Right atrium auricular region (tissue), 2 donors: ENCODE measurements around the gene ZP2. TPM values are rescaled to one million over a fixed set of nuclear protein-coding genes. Genes with fewer than 3 reads are reported as not detected.
"Not testable (repeated sequence)": the region's sequence is repeated elsewhere in the genome, so short reads cannot be mapped to it uniquely, and the experiment has no call there.

Experiments used
- DNase-seq: peaks from one replicate; pipeline ENCODE4 v3.0.0-alpha.2; 2019; ENCODE audit warnings: low spot score
- H3K27ac ChIP-seq, 2 donors: fragments of 200-600 bp; sonication (generic); 1 replicate in 1 of 2; 2 replicates in 1 of 2; pipeline ENCODE4 v1.5.1; 2016 to 2019
- H3K27me3 ChIP-seq, 2 donors: fragments of 200-600 bp; sonication (generic); one replicate each; pipeline versions ENCODE4 v1.5.1 to v1.6.0; 2017 to 2019
- H3K36me3 ChIP-seq: fragments of 200-600 bp; sonication (generic); one replicate; pipeline ENCODE4 v1.5.1; 2016
- H3K4me1 ChIP-seq, 2 donors: fragments of 200-600 bp; sonication (generic); one replicate each; pipeline versions ENCODE4 v1.5.1 to v1.6.0; 2017 to 2019
- H3K4me3 ChIP-seq, 2 donors: fragments of 200-600 bp; sonication (generic); 1 replicate in 1 of 2; 2 replicates in 1 of 2; pipeline ENCODE4 v1.5.1; 2017 to 2019; ENCODE audit warnings: mild to moderate bottlenecking in 1 of 2, moderate library complexity in 1 of 2
- H3K9me3 ChIP-seq, 2 donors: fragments of 200-600 bp; sonication (generic); one replicate each; pipeline ENCODE4 v1.5.1; 2019
- total RNA-seq, 2 donors: library from RNA; depleted of rRNA; stranded (reverse); fragments of >200 nt; gene quantifications; one replicate each; pipeline ENCODE4 v1.1.0, GENCODE V29; 2016
- TF ChIP-seq, protein P1 (sequence below), 2 donors: fragments of 200-600 bp; sonication (generic); IDR thresholded peaks; one replicate each; pipeline ENCODE4 v1.5.1; 2019; ENCODE audit warnings: antibody characterized with exemption in 2 of 2

ZP2 gene
- total RNA-seq: not detected

DNA sequence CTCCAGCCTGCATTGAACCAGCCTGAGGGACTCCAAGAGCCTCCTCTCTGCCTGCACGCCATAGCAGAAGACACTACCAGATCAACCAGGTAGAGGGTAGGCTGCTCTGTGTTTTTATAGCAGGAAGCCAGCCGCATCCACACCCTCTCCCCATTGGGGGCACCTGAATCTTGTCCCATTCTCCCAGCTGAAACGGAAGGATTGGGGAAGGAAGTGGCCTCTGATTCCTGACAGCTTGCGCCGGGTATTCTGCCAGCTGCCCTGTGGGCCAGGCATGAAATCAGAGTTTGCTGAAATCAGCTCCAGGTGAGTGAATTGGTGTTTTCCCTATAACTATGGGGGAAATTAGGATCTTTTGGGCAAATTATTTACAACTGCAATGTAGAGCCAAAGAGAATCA lies at the start of gene ZP2:
ZP2 (minus strand) TSS at position 89 of the 400 bp plus-strand sequence; CDS start at position 62, 27 bp downstream.
- Histone ChIP-seq H3K4me3 (no peak within 1 kb of the TSS), H3K36me3 (no peaks in the 10 kb centered on the region), H3K9me3 (no peaks in the 10 kb centered on the region), H3K27ac (no peak within 1 kb of the TSS), H3K27me3 (no peaks in the 10 kb centered on the region), H3K4me1 (no peaks in the 10 kb centered on the region)
- DNase-seq: no peak
- TF ChIP-seq, protein P1, sequence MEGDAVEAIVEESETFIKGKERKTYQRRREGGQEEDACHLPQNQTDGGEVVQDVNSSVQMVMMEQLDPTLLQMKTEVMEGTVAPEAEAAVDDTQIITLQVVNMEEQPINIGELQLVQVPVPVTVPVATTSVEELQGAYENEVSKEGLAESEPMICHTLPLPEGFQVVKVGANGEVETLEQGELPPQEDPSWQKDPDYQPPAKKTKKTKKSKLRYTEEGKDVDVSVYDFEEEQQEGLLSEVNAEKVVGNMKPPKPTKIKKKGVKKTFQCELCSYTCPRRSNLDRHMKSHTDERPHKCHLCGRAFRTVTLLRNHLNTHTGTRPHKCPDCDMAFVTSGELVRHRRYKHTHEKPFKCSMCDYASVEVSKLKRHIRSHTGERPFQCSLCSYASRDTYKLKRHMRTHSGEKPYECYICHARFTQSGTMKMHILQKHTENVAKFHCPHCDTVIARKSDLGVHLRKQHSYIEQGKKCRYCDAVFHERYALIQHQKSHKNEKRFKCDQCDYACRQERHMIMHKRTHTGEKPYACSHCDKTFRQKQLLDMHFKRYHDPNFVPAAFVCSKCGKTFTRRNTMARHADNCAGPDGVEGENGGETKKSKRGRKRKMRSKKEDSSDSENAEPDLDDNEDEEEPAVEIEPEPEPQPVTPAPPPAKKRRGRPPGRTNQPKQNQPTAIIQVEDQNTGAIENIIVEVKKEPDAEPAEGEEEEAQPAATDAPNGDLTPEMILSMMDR (IDR thresholded peaks at IDR 0.05): no peak

DNA sequence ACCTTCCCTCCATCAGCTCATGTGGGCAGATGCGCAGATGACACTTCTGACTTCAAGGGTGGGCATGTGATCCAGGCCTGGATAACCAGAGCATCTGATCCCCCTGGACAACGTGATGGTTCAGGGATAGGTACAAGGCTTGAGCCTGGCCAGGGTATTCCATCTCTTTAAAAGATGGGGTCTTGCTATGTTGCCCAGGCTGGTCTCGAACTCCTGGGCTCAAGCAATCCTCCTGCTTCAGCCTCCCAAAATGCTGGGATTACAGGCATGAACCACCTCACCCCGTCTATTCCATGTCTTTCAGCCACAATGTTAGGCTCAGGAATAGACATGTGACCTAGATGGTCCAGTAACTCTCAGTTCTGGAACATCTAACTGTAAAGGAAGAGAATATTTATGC lies 45.9 kb upstream of the ZP2 start:
- no peak for DNase-seq
- peaks cover 0 to 12% of the 10 kb centered on the region in 2 donors for H3K4me1 ChIP-seq
- H3K36me3 ChIP-seq: no peaks in the 10 kb centered on the region
- H3K9me3 ChIP-seq: no peaks in the 10 kb centered on the region
- no peaks in the 10 kb centered on the region for H3K27me3 ChIP-seq
- no peak overlapping the region for H3K4me3 ChIP-seq
- no peak overlapping the region for H3K27ac ChIP-seq
- TF ChIP-seq, protein P1 (IDR thresholded peaks at IDR 0.05): no peak

DNA sequence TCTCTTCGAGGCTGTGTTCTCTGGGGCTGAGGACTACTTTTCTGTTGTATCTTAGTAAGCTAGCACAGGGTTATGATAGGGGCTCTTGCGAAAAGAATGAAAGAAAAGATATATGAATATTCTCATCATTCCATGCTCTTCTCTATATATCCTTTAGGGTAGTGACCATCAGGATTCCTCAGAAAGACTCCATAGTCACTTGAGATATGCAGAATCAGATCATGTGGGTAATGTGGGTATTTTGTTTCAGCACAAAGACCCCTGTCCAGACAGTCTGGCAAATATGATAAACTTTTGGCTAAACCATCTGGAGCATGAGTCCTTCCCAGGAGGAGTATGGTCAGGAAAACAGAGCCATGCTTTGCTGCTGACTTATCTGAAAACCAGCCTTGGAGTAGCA lies 45.3 kb upstream of the ZP2 start:
- H3K9me3 ChIP-seq: no peaks in the 10 kb centered on the region
- no peaks in the 10 kb centered on the region for H3K27me3 ChIP-seq
- no peak for DNase-seq
- TF ChIP-seq, protein P1 (IDR thresholded peaks at IDR 0.05): no peak
- no peaks in the 10 kb centered on the region for H3K36me3 ChIP-seq
- H3K4me1 ChIP-seq: peaks cover 0 to 8% of the 10 kb centered on the region in 2 donors
- no peak overlapping the region for H3K4me3 ChIP-seq
- H3K27ac ChIP-seq: no peak overlapping the region

DNA sequence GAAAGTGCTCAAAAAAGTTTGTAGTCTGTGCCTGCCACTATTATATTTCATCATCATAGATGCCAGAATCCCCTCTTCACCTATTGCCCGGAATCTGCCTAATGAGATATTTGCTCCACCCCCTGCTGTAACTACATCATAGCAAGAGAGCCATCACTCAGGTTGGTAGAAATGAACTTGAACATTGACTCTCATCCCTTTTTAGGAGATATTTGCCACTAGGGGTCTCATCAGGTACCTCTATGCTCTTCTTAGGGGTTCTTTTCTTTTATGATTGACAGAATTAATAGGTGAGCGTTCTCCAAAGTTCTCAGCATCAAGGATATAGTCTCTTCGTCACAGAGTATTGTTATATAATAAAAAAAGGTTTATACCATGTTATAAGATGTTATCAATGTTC lies 42.1 kb upstream of the ZP2 start:
- no peaks in the 10 kb centered on the region for H3K27me3 ChIP-seq

DNA sequence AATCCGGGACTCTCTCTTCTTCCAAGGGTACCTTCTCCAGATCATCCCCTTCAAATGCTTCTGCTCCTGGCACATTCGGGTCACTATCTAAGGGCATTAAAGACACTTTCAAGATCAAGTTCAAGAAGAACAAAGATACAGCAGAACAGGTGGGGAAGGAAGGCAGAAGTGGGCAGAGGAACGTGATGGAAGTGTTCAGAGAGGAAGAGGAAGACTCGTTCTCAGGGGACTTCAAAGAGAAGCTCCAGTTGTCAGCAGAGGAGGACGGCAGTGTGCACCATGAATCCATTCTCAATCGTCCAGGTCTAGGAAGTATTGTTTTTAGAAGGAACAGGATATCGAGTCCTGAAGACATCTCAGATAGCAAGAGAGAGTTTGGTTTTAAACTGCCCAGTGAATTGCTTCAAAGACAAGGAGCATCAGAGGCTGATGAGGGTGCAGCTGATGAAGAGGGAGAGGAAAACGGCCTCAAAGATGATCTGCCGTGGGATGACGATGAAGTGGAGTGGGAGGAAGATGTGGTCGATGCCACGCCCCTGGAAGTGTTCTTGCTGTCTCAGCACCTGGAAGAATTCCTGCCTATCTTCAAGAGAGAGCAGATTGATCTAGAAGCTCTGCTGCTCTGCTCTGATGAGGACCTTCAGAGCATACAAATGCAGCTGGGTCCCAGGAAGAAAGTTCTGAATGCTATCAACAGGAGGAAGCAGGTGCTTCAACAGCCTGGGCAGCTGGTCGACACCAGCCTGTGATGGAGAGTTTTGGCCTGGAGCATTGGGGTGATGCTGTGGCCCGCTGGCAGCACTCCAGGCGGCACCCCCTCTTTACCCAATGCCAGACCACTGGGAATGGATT lies 38.9 kb upstream of the ZP2 start:
- H3K4me3 ChIP-seq: no peak overlapping the region
- H3K27me3 ChIP-seq: no peaks in the 10 kb centered on the region

More for the DNA sequence above, 42.1 kb upstream of the ZP2 start:
- no peak for DNase-seq
- Histone ChIP-seq H3K4me1 (no peaks in the 10 kb centered on the region), H3K4me3 (no peak overlapping the region), H3K36me3 (no peaks in the 10 kb centered on the region), H3K9me3 (no peaks in the 10 kb centered on the region), H3K27ac (no peak overlapping the region)
- TF ChIP-seq, protein P1 (IDR thresholded peaks at IDR 0.05): no peak

DNA sequence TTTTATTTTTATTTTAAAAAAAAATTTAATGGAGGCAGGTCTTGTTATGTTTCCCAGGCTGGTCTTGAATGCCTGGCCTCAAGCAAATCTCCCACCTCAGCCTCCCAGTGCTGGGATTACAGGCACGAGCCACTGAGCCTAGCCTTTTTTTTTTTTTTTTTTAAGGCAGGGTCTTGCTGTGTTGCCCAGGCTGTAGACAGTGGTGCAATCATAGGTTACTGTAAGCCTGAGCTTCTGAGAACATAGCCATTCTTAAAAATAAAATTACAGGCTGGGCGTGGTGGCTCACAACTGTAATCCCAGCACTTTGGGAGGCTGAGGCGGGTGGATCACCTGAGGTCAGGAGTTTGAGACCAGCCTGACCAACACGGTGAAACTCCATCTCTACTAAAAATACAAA lies 36.8 kb upstream of the ZP2 start:
- H3K27ac ChIP-seq, H3K36me3 ChIP-seq, DNase-seq, H3K27me3 ChIP-seq, H3K9me3 ChIP-seq, H3K4me3 ChIP-seq: not testable (repeated sequence)
- H3K4me1 ChIP-seq: peaks cover 0 to 17% of the 10 kb centered on the region in 2 donors

More for the DNA sequence above, 38.9 kb upstream of the ZP2 start:
- DNase-seq: no peak
- TF ChIP-seq, protein P1 (IDR thresholded peaks at IDR 0.05): no peak
- peaks cover 0 to 9% of the 10 kb centered on the region in 2 donors for H3K4me1 ChIP-seq
- H3K9me3 ChIP-seq: no peaks in the 10 kb centered on the region
- H3K27ac ChIP-seq: no peak overlapping the region
- no peaks in the 10 kb centered on the region for H3K36me3 ChIP-seq
